IPS-18a (cell line): Measurements from ENCODE around the gene SUSD1.
"Not testable (repeated sequence)": the region's sequence is repeated elsewhere in the genome, so short reads cannot be mapped to it uniquely, and the experiment has no call there.

ENCODE experiments used
- H3K27ac ChIP-seq: one replicate; pipeline ENCODE4 v1.5.1; 2013; ENCODE audit warnings: low read length
- H3K27me3 ChIP-seq: one replicate; pipeline ENCODE4 v1.6.1; 2013; ENCODE audit warnings: mild to moderate bottlenecking, low read length; ENCODE audit not compliant: control insufficient read depth, insufficient read depth
- H3K36me3 ChIP-seq: one replicate; pipeline ENCODE4 v1.6.1; 2013; ENCODE audit warnings: low read depth, low read length; ENCODE audit not compliant: control insufficient read depth
- H3K4me1 ChIP-seq: one replicate; pipeline ENCODE4 v1.6.1; 2013; ENCODE audit warnings: low read depth, low read length; ENCODE audit not compliant: control insufficient read depth
- H3K4me3 ChIP-seq: one replicate; pipeline ENCODE4 v1.5.1; 2013; ENCODE audit warnings: low read length
- H3K9ac ChIP-seq: one replicate; pipeline ENCODE4 v1.6.1; 2013; ENCODE audit warnings: mild to moderate bottlenecking, low read length, moderate library complexity
- H3K9me3 ChIP-seq: one replicate; pipeline ENCODE4 v1.6.1; 2013; ENCODE audit warnings: low read depth, low read length; ENCODE audit not compliant: control insufficient read depth

The SUSD1 gene

DNA sequence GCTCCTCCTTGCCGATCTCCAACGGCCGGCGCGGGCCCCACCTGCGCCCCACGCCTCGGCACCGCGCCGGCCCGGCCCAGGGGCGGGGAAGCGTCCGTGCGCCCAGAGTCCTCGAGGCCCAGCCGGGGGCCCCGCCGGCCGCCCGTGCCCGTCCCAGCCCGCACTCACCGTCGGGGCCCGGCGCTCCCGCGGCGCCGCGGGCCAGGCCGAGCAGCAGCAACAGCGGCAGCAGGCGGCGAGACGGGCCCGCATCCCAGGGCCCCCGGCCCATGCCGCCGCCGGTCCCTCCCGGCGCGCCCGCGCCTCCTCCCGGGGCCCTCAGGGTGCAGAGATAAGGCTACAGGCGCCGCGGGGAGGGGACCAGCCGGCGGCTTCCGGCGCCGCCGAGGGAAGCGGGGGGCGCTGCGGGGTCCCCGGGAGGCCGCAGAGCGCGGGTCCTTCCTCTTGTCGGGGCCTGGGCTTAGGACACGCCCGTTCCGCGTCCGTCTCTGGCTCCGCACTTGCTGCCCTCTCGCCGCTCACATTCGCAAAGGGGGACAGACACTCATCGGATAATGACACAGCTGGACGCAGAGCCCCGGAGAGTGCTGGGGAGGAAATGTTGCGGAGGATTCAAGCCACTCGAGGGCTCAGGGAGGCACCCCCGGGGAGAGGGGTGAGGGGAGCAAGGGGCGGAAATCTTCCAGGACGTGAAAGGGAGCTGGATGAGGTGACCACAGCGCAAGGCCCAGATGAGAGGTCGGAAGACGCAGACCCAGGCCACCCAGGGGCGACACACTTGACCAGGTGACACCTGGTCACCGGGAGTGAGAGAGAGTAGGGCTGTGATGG lies at the start of gene SUSD1:
SUSD1 (minus strand) TSS at position 333 of the 831 bp plus-strand sequence; CDS start at position 271, 62 bp downstream.
- no peaks in the 10 kb centered on the region for H3K36me3 ChIP-seq
- H3K9me3 ChIP-seq: no peaks in the 10 kb centered on the region
- H3K9ac ChIP-seq: no peak within 1 kb of the TSS
- no peak within 1 kb of the TSS for H3K27ac ChIP-seq
- H3K4me1 ChIP-seq: peaks cover 3% of the 10 kb centered on the region
- peak within 1 kb of the TSS; percentile 75 for H3K4me3 ChIP-seq
- peaks cover 34% of the 10 kb centered on the region for H3K27me3 ChIP-seq

DNA sequence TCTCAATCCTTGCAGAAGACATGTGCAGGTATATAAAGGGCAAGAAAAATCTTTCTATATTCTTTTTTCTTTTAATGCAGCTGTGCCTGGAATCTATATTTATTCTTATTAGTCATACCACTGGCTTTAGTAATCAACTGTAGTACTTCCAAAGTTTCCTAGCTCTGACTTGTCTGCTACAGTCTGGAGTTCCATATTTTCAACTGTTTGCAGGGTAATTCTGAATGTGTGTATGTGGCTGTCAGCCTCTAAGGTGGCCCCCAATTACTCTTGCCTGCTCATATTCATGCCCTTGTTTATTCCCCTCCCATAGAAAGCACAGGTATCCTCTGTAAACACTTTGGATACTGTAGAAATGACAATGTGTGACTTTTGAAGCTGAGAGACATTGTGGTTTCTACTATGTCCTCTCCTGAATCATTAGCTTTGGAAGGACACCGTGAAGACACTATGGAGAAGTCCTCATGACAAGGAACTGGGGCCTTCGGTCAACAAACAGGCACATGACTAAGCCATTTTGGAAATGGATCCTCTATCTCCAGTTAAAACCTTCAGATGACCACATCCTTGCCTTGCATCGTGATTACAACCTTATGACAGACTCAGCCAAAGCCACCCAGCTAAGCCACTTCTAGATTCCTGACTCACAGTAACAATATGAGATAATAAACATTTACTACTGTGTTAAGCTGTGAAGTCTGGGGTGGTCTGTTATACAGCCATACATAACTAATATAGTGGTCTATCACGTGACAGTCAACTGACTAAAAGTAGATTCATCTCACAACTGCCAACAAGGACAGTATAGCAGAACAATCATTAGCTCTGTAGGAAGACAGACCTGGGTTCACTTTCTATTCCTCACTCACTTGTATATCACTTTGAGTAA lies 49.5 kb upstream of the SUSD1 start:
- no peaks in the 10 kb centered on the region for H3K9me3 ChIP-seq
- H3K4me3 ChIP-seq: no peak overlapping the region
- no peaks in the 10 kb centered on the region for H3K27me3 ChIP-seq
- H3K4me1 ChIP-seq: no peaks in the 10 kb centered on the region
- H3K36me3 ChIP-seq: peaks cover 56% of the 10 kb centered on the region
- H3K9ac ChIP-seq: no peak overlapping the region
- H3K27ac ChIP-seq: no peak overlapping the region

DNA sequence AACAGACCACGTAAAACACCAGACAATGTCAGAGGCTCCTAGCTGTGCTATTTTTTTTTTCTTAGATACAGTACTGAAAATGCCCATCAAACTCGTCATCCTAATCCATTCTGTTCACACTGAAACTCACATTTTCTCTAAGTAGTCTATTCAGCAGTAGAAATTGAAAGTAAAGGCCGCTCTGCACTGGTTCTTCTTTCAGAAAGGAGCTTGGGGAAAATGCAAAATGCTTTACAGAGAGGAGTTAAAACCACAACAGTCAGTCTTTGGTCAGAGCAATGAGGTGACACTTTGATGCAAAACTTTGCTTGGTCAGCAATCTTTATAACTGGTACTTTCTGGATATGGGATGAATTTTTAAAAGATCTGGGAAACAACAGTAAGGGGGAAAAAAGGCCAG lies 43.8 kb upstream of the SUSD1 start:
- no peaks in the 10 kb centered on the region for H3K27me3 ChIP-seq
- no peak overlapping the region for H3K27ac ChIP-seq
- peaks cover 32% of the 10 kb centered on the region for H3K36me3 ChIP-seq
- H3K4me3 ChIP-seq: no peak overlapping the region
- H3K9ac ChIP-seq: no peak overlapping the region
- H3K9me3 ChIP-seq: no peaks in the 10 kb centered on the region
- H3K4me1 ChIP-seq: no peaks in the 10 kb centered on the region

DNA sequence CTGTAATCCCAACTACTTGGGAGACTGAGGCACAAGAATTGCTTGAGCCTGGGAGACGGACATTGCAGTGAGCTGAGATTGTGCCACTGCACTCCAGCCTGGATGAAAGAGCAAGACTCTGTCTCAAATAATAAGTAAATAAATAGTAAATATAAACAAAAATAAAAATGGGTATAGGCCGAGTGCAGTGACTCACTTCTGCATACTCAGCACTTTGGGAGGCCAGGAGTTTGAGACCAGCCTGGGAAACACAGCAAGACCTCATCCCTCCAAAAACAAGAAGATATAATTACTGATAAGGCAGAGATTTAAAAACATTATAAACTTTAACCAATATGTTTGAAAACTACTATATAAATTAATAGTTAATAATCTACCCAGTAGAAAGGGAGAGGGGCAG lies 37.8 kb upstream of the SUSD1 start:
- Histone ChIP-seq H3K4me3 (no peak overlapping the region), H3K4me1 (no peaks in the 10 kb centered on the region), H3K9ac (no peak overlapping the region), H3K36me3 (no peaks in the 10 kb centered on the region), H3K27me3 (no peaks in the 10 kb centered on the region), H3K9me3 (no peaks in the 10 kb centered on the region), H3K27ac (no peak overlapping the region)

DNA sequence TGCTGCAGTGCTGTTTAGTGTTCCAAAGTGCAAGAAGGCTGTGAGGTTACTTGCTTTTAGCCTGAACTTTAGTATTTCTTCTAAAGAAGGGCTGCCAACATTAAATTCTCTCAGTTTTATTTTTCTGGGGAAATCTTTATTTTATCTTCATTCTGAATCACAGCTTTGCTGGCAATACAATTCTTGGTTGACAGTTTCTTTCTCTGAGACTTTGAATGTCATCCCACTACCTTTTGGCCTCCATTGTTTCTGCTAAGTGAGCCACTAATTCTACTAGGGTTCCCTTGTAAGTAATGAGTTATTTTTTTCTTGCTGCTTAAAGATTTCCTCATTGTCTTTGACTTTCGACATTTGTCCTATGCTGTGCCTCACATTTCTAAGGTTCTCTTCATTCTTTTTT lies 32.4 kb upstream of the SUSD1 start:
- no peaks in the 10 kb centered on the region for H3K9me3 ChIP-seq
- H3K27ac ChIP-seq: no peak overlapping the region
- H3K36me3 ChIP-seq: no peaks in the 10 kb centered on the region
- H3K9ac ChIP-seq: no peak overlapping the region
- no peaks in the 10 kb centered on the region for H3K4me1 ChIP-seq
- no peaks in the 10 kb centered on the region for H3K27me3 ChIP-seq
- no peak overlapping the region for H3K4me3 ChIP-seq

DNA sequence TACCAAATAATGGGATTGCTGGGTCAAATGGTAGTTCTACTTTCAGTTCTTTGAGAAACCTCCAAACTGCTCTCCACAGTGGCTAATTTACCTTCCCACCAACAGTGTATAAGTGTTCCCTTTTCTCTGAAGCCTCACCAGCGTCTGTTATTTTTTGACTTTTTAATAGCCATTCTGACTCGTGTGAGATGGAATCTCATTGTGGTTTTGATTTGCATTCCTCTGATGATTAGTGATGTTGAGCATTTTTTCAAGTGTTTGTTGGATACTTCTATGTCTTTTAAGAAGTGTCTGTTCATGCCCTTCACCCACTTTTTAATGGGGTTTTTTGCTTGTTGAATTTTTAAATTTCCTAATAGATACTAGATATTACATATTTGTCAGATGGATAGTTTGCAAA lies 28.4 kb upstream of the SUSD1 start:
- Histone ChIP-seq H3K4me3 (no peak overlapping the region), H3K27ac (no peak overlapping the region), H3K27me3 (no peaks in the 10 kb centered on the region), H3K36me3 (no peaks in the 10 kb centered on the region), H3K9ac (no peak overlapping the region), H3K4me1 (no peaks in the 10 kb centered on the region), H3K9me3 (no peaks in the 10 kb centered on the region)

DNA sequence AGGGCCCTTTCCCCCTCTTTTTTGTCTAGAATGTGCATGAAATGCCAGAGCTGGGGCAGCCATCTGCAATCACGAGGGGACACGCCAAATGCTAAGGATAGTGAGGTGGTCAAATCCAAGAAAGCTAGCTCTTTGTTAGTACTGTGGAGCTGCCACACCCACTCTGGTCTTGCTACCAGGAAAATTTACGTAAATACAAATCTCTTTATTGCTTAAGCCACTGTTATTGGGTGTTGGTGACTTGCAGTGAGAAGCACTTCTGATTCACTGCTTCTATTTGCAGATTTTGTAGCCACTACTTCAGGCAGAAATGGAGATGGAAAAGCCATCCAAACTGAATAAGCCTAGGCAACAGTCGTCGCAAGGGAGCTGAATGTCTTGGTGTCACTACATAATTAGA lies 25.6 kb upstream of the SUSD1 start:
- no peak overlapping the region for H3K9ac ChIP-seq
- H3K9me3 ChIP-seq: no peaks in the 10 kb centered on the region
- no peaks in the 10 kb centered on the region for H3K36me3 ChIP-seq
- H3K4me1 ChIP-seq: no peaks in the 10 kb centered on the region
- no peaks in the 10 kb centered on the region for H3K27me3 ChIP-seq
- no peak overlapping the region for H3K4me3 ChIP-seq
- no peak overlapping the region for H3K27ac ChIP-seq

DNA sequence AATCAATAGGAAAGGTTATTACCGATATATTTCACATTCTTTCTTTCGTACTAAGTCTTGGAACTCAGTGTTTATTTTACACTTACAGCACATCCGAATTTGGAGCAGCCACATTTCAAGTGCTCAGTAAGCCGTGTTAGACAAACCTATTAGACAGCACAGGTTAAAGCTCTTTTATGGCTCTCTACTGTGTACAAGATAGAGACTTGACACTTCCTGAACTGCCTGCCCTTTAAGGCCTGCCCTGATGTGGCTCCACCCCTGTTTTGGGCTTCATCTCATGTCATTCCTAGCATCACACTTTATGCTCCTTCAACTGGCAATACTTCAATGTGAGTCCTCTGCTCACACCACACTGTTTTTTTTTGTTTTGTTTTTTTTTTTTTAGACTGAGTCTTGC lies 23.5 kb upstream of the SUSD1 start:
- Histone ChIP-seq H3K27me3 (no peaks in the 10 kb centered on the region), H3K4me3 (no peak overlapping the region), H3K4me1 (peaks cover 11% of the 10 kb centered on the region), H3K36me3 (no peaks in the 10 kb centered on the region), H3K9me3 (no peaks in the 10 kb centered on the region), H3K9ac (no peak overlapping the region), H3K27ac (no peak overlapping the region)

DNA sequence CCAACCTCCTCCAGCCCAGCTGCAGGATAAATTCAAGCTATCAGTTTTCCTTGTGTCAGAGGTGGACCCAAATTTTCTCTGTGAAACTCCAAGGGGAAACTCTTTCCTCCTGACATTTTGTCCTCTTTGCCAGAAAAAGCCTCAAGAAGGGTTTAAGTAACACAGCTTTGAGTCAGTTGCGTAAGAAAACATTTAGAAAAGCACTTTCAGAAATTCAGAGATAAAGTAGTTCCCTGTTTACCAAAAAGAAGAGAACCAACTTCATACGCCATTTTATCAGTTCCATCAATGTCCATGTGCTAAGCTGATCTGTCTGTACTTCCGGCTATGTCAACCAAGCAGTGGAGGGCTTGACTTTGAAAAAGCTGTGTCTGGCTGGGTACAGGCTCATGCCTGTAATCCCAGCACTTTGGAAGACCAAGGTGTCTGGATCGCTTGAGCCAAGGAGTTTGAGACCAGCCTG lies 19.9 kb upstream of the SUSD1 start:
- H3K9me3 ChIP-seq: no peaks in the 10 kb centered on the region
- H3K27ac ChIP-seq: no peak overlapping the region
- no peaks in the 10 kb centered on the region for H3K36me3 ChIP-seq
- no peak overlapping the region for H3K9ac ChIP-seq
- no peaks in the 10 kb centered on the region for H3K27me3 ChIP-seq
- H3K4me3 ChIP-seq: no peak overlapping the region
- H3K4me1 ChIP-seq: peaks cover 16% of the 10 kb centered on the region

DNA sequence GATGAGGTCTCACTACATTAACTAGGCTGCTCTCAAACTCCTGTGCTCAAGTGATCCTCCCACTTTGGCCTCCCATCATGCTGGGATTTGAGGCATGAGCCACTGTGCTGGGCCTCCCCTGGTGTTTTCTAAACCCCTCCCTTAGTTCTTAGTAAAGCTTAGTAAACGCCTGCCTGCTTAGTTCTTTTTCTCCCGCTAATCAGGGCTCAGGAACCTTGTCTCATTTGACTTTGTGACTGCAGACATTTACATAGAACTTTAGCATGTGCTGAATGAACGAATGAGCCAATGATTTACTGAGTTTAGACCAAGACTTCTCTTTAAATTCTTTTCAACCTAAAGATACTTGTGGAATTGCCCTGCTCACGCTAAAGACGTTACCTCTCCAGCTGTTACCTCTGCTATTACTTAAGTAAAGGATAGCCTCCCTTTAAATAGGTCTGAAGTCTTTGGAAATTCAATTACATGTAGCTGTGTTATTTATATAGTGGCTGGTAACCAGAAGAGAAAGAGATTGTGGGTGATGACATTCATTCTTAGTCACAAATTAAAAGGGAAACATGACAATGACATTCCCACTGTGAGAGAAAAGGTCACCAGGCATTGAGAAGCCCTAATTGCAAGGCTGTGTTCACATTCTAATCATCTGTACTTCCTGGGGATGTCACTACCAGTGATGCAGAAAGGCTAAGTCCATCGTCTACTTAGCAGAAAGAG lies 18.6 kb upstream of the SUSD1 start:
- Histone ChIP-seq H3K9ac (no peak overlapping the region), H3K36me3 (no peaks in the 10 kb centered on the region), H3K4me1 (peaks cover 16% of the 10 kb centered on the region), H3K9me3 (no peaks in the 10 kb centered on the region), H3K27me3 (no peaks in the 10 kb centered on the region), H3K27ac (no peak overlapping the region), H3K4me3 (no peak overlapping the region)

DNA sequence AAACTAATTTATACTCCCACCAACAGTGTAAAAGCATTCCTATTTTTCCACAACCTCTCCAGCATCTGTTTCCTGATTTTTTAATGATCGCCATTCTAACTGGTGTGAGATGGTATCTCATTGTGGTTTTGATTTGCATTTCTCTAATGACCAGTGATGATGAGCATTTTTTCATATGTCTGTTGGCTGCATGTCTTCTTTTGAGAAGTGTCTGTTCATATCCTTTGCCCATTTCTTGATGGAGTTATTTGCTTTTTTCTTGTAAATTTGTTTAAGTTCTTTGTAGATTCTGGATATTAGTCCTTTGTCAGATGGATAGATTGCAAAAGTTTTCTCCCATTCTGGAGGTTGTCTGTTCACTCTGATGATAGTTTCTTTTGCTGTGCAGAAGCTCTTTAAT lies 15.2 kb upstream of the SUSD1 start:
- peaks cover 16% of the 10 kb centered on the region for H3K4me1 ChIP-seq
- not testable (repeated sequence) for H3K4me3 ChIP-seq, H3K9ac ChIP-seq, H3K9me3 ChIP-seq, H3K27me3 ChIP-seq, H3K27ac ChIP-seq, H3K36me3 ChIP-seq
